RWPE1 (cell line): ENCODE measurements around the gene FSD1.
"Not testable (repeated sequence)": the region's sequence is repeated elsewhere in the genome, so short reads cannot be mapped to it uniquely, and the experiment has no call there.

Experiments
- CTCF ChIA-PET: fragments of 350-600 bp; sonication (Branson Sonifier 250); formaldehyde crosslinking; extraction: SDS; loops from one replicate; lab custom pipeline; 2021; lab: Yijun Ruan, JAX
- POLR2A ChIA-PET: fragments of 400-600 bp; formaldehyde crosslinking; extraction: SDS; loops from one replicate; lab custom pipeline; 2020; ENCODE audit warnings: antibody characterized with exemption; ENCODE audit not compliant: low non-redundant PET; lab: Yijun Ruan, JAX
- DNase-seq: peaks from one replicate; pipeline ENCODE4 v3.0.0; 2012; ENCODE audit warnings: low spot score
- H3K27ac ChIP-seq: fragments of 450-650 bp; 2 replicates; pipeline ENCODE4 v1.5.1; 2017
- TF ChIP-seq, protein P1 (sequence below): fragments of 450-650 bp; conservative IDR thresholded peaks from 2 replicates; pipeline ENCODE4 v1.5.1; 2017; ENCODE audit warnings: low read depth, mild to moderate bottlenecking

Gene FSD1

DNA sequence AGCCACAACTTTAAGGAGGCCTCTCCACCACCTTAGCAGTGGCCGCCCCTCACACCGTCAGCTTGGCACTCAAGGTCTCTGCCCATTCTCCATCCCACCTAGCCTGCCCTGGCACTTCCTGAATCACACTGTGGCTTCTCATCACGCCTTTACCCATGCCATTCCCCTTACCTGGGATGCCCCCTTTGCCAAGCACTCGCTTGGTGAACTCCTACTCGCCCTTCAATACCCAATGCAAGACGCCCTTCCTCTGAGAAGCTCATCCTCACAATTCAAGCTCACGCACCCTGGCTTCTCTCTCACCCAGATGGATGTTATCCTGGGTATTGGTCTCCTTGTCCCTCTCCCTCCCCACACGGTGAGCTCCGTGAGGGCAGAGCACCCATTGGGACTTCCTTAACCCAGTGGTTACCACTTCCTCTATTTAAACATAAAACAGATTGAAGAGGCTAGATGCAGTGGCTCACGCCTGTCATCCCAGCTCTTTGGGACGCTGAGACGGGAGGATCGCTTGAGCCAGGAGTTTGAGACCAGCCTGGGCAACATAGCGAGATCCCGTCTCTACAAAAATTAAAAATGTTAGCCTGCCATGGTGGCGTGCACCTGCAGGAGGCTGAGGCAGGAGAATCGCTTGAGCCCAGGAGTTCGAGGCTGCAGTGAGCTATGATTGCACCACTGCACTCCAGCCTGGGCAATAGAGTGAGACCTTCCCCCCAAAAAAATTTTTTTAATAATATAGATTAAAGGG, 38.0 kb upstream of the FSD1 start:
- ChIA-PET CTCF (interaction anchor here (0.5 to 2.1 kb wide), 21 partner anchors 8 to 268 kb away, joined by 3 to 12 read pairs (median 5); partner anchors contain the start of genes MPND, SH3GL1 and YJU2), POLR2A (no interaction called here)
- TF ChIP-seq, protein P1, sequence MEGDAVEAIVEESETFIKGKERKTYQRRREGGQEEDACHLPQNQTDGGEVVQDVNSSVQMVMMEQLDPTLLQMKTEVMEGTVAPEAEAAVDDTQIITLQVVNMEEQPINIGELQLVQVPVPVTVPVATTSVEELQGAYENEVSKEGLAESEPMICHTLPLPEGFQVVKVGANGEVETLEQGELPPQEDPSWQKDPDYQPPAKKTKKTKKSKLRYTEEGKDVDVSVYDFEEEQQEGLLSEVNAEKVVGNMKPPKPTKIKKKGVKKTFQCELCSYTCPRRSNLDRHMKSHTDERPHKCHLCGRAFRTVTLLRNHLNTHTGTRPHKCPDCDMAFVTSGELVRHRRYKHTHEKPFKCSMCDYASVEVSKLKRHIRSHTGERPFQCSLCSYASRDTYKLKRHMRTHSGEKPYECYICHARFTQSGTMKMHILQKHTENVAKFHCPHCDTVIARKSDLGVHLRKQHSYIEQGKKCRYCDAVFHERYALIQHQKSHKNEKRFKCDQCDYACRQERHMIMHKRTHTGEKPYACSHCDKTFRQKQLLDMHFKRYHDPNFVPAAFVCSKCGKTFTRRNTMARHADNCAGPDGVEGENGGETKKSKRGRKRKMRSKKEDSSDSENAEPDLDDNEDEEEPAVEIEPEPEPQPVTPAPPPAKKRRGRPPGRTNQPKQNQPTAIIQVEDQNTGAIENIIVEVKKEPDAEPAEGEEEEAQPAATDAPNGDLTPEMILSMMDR, result no peak
- H3K27ac ChIP-seq, result no peak overlapping the region
- DNase-seq, result no peak

DNA sequence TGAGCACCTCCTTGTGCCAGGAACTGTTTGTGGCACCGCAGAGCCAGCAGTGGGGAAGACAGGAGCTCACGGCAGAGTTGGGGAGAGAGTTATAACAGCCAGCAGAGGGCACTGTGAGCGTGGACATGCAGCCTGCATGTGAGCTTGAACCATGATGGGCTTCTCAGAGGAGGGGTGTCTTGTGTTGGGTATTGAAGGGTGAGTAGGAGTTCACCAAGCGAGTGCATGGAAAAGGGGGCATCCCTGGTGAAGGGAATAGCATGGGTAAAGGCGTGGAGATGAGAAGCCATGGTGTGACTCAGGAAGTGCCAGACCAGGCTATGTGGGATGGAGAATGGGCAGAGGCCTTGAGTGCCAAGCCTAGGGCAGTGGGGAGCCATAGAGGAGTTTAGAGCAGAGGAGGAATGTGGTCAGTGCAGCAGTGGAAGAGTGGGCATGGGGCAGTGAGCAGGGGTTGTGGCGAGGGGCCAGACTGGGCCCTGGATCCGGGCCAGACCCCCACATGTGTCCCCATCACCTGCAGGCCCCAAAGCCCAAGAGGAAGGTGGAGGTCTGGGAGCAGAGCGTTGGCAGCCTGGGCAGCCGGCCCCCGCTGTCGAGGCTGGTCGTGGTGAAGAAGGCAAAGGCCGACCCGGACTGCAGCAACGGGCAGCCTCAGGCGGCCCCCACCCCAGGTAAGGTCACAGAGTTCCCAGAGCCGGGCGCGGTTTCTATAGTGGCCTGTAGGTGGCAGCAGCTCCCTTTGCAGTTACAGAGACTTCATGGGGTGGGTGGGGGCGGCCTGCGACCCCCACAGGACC, 37.1 kb upstream of the FSD1 start:
- TF ChIP-seq, protein P1, result peak; percentile 89
- CTCF ChIA-PET, result interaction anchor here (0.5 to 2.1 kb wide), 26 partner anchors 9 to 267 kb away, joined by 3 to 12 read pairs (median 4); partner anchors contain the start of genes SH3GL1 and YJU2
- POLR2A ChIA-PET, result no interaction called here
- no peak overlapping the region for H3K27ac ChIP-seq
- DNase-seq, result peak; percentile 65

DNA sequence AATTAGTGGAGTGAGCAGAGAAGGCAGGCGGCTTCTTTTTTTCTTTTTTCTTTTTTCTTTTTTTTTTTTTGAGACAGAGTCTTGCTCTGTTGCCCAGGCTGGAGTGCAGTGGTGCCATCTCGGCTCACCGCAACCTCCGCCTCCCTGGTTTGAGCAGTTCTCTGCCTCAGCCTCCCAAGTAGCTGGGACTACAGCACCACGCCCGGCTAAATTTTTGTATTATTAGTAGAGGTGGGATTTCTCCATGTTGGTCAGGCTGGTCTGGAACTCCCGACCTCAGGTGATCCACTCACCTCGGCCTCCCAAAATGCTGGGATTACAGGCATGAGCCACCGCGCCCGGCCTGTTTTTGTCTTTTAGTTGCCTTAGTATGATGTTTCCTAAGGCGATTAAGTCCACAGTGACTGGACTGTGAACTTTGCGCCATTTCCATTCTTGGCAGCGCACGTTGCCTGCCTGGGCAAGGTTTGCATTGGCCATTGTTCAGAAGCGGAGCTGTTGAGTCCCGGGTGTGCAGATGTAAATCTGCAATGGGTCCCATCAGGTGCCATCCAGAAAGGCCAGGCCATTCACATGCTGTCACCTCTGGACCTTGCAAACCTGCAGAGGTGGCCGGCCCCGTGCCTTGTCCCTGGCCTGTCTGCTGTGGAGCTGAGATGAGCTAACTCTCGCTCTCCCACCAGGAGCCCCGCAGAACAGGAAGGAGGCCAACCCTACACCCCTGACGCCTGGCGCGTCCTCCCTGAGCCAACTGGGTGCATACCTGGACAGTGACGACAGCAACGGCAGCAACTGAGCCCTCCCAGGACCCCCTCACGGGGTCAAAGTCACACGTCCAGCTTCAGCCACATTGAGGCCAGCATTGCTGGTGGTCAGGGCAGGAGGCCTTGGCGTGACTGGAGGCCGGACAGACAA, 36.2 kb upstream of the FSD1 start:
- TF ChIP-seq, protein P1, result no peak
- POLR2A ChIA-PET, result no interaction called here
- H3K27ac ChIP-seq, result no peak overlapping the region; the same call in 1 of the 2 replicates
- CTCF ChIA-PET, result interaction anchor here (0.5 to 2.1 kb wide), 14 partner anchors 9 to 1208 kb away, joined by 3 to 12 read pairs (median 4); no protein-coding TSS in a partner anchor
- no peak for DNase-seq

DNA sequence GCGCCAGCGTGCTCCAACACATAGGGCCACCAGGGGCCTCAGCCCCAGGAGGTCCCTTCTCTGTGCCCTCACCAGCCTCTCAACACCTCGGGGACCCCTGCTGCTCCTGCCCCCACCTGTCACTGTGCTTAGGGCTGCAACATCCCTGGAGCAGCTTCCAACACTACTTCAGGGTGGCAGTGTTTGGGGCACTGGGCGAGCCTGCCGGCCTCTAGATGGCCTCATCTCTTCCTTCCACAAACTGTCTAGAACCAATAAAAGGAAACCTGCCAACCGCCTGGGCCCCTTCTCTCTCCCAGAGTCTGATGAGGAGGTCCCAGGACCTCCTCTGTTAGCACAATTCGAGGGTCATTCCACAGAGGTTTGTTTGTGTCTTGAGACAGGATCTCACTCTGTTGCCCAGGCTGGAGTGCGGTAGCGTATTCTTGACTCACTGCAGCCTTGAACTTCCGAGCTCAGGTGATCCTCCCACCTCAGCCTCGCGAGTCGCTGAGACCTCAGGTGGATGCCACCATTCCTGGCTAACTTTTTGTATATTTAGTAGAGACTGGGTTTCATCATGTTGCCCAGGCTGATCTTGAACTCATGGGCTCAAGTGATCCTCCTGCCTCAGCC, 35.5 kb upstream of the FSD1 start:
- TF ChIP-seq, protein P1, result no peak
- CTCF ChIA-PET, result interaction anchor here (0.5 to 1.0 kb wide), 5 partner anchors 10 to 1208 kb away, joined by 3 to 4 read pairs (median 3); no protein-coding TSS in a partner anchor
- DNase-seq, result no peak
- no peak overlapping the region; the same call in 1 of the 2 replicates for H3K27ac ChIP-seq
- POLR2A ChIA-PET, result no interaction called here

DNA sequence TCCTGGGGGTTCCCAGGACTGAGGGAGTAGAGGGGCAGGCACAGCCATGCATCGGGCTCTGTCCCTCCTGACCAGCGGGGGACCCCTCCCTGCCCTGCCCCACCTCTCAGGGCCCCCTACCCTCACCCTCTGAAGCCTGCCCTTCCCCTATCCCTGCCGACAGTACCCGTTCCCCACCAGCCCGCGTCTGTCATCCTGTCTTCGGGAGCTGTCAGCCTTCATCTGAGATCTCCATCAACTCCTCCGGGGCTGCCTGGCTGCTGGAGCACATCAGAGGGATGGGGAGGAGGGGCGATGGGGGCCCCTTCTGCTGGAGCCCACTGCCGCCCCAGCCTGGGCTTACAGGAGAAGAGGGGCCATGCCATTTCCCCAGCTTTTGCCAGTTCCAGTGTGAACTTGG, 31.5 kb upstream of the FSD1 start:
- H3K27ac ChIP-seq, result no peak overlapping the region
- TF ChIP-seq, protein P1, result no peak
- no peak for DNase-seq
- ChIA-PET POLR2A (no interaction called here), CTCF (no interaction called here)

DNA sequence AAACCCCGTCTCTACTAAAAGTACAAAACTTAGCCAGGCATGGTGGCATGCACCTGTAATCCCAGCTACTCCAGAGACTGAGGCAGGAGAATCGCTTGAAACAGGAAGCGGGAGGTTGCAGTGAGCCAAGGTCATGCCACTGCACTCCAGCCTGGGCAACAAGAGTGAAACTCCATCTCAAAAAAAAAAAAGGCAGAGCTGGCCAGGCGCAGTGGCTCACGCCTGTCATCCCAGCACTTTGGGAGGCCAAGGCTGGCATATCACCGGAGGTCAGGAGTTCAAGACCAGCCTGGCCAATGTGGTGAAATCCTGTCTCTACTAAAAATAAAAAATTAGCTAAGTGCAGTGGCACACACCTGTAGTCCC, 30.1 kb upstream of the FSD1 start:
- not testable (repeated sequence) for H3K27ac ChIP-seq, DNase-seq
- CTCF ChIA-PET, result interaction anchor here (0.7 kb wide), 1 partner anchor 49 kb away, joined by 3 read pairs; no protein-coding TSS in a partner anchor
- POLR2A ChIA-PET, result interaction anchor here (0.6 kb wide), 1 partner anchor 67 kb away, joined by 5 read pairs; no protein-coding TSS in a partner anchor
